Adrenal gland (tissue), 5 donors: Measurements from ENCODE around the gene TFF3.

Experiments
- POLR2A ChIP-seq, 2 donors: fragments of 450-650 bp; IDR thresholded peaks; one replicate each; pipeline ENCODE4 v1.6.1; 2017; ENCODE audit warnings: antibody characterized with exemption in 2 of 2, mild to moderate bottlenecking in 2 of 2, moderate library complexity in 1 of 2
- TF ChIP-seq, protein P1 (sequence below), 6 experiments: fragments of 450-650 bp in 4 of 6; fragments of 200-600 bp in 2 of 6; sonication (generic) in 1 of 6; IDR thresholded peaks; 1 replicate in 5 of 6; 2 replicates in 1 of 6; pipeline versions ENCODE4 v1.5.1 to v1.8.0; 2016 to 2021; ENCODE audit warnings: antibody characterized with exemption in 6 of 6, mild to moderate bottlenecking in 2 of 6, moderate library complexity in 1 of 6
- donor health status: DM: no; HTN: no; CAD: no.

DNA sequence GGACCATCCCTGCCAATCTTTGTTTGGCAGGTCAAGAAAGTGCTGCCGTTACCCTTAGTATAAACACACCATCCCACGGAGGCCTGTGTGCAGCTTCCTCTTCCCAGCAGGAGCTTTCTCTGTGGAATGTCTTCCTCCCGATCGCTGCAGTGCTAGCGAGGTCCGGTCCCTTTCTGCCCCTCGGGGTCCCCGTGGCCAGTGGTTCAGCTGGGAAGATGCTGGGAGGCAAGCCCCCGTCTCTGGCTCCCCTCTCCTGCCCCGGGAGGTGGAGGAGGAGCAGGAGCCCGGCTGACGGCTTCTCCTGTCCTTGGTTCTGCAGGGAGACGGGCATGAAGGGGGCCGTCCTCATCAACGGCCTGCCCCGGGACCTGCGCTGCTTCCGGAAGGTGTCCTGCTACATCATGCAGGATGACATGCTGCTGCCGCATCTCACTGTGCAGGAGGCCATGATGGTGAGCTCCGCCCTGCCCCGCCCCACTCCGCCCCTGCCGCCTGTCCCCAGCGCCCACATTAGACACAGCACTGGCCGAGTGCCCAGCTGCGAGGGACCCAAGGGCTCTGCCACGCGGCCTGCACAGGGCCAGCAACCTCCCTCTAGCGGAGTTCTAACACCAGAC, 42.1 kb downstream of the TFF3 start:
- TF ChIP-seq, protein P1, sequence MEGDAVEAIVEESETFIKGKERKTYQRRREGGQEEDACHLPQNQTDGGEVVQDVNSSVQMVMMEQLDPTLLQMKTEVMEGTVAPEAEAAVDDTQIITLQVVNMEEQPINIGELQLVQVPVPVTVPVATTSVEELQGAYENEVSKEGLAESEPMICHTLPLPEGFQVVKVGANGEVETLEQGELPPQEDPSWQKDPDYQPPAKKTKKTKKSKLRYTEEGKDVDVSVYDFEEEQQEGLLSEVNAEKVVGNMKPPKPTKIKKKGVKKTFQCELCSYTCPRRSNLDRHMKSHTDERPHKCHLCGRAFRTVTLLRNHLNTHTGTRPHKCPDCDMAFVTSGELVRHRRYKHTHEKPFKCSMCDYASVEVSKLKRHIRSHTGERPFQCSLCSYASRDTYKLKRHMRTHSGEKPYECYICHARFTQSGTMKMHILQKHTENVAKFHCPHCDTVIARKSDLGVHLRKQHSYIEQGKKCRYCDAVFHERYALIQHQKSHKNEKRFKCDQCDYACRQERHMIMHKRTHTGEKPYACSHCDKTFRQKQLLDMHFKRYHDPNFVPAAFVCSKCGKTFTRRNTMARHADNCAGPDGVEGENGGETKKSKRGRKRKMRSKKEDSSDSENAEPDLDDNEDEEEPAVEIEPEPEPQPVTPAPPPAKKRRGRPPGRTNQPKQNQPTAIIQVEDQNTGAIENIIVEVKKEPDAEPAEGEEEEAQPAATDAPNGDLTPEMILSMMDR (IDR thresholded peaks at IDR 0.05) = no peak
- no peak for TF ChIP-seq POLR2A (IDR thresholded peaks at IDR 0.05)
